ENCODE data around the gene ANKRD29.

ANKRD29 gene

DNA sequence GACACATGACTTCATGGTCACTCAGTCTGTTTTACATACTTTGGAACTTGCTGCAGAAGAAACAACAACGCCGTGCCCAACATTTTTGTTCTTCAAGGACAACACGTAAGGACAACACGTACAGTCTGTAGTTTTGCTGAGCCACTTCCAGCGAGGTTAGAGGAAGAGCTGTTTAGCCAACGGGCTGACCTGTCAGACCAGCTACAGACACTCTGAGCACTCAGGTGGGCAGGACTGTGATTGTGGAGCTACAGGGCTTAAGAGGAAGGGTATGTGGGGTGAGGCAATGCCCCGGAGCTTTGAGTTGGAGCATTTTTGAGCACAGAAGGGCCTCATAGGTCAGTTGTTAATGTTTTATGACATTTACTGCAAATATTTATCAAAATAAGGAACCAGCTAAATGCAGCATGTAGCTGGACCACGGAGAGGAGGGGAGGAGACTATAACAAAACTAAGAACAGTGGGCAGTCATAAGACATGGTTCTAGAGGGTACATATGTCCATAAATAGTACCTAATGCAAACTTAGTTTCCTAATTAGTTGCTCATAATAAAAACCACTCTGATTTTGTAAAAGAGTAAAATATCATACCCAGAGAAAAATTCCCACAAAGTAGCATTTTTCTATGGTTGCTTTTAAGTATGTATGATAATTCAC lies 50.1 kb downstream of the ANKRD29 start:
- DNase-seq = no peak

GRCh38 chr18:23609390-23610023 lies 53.2 kb downstream of the ANKRD29 start:
- DNase-seq = no peak

DNA sequence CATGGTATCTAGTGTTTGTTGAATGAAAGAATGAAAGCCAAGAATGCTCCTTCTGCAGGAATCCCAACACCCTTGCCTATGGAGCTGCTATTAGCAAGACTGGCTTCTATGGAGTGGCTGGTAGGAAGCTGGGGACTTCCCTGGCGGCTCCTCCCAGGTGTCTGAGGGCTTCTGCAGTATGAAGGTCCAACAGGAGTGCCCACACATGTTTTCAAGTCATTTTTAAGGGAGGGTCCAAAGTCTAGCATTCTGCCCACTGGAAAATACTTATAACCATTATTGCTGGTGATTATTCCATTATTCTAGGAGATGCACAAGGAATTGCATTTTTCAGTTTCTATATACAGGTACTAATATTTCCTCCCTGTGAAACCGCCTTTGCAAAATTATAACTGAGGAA lies 54.5 kb downstream of the ANKRD29 start:
- no peak for DNase-seq

DNA sequence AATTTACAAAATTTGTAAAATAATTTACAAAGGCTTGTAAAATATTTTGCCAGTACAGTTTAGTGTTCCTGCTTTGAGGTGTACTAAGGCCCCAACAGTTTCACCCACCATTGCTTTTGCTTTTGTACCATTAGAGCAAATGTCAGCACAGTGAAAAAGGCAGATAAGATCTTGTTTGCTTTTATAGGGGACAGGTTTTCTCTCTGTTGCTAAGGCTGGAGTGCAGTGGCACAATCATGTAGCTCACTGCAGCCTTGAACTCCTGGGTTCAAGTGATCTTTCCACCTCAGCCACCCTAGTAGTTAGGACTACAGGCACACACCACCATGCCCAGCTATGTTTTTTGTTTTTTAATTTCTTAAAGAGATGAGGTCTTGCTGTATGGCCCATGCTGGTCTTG lies 56.8 kb downstream of the ANKRD29 start:
- no peak for DNase-seq

- no peak for DNase-seq
Measured at GRCh38 chr18:23599809-23600208, 62.9 kb downstream of the ANKRD29 start.

DNA sequence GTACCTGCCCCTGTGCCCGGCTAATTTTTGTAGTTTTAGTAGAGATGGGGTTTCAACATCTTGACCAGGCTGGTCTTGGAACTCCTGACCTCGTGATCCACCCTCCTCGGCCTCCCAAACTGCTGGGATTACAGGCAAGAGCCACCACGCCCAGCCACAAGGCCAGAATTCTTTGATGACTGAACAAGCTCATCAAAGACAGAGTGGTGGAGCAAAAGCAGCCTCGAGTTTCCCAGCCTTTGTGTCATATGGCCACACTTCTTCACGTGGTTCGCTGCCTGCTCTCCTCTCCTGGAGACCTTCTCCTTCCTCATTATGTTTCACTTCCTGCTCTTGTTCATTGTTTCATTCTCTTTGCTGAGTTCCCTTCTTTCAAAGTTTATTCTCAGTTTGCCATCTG lies 66.5 kb downstream of the ANKRD29 start:
- no peak for DNase-seq

GRCh38 chr18:23595591-23595990 lies 67.1 kb downstream of the ANKRD29 start:
- DNase-seq = no peak

GRCh38 chr18:23593720-23594119 lies 69.0 kb downstream of the ANKRD29 start:
- no peak for DNase-seq

GRCh38 chr18:23592911-23593310 lies 69.8 kb downstream of the ANKRD29 start:
- DNase-seq = no peak

DNA sequence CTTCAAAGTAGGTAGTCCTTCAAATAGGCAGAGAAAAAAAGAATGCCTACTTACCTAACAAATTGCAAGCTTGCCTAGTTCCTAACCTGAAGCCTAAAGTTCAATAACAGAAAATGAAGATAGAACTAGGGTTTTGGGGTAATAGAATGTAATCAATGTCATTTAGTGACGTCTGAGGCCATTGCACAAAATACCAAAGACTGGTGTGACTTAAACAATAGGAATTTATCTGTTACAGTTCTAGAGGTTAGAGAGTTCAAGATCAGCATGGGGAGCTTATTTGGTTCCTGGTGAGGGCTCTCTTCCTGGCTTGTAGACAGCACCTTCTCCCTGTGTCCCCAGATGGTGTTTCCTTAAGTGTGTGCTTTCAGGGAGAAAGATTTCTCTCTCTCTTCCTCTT lies 71.7 kb downstream of the ANKRD29 start:
- no peak for DNase-seq

DNA sequence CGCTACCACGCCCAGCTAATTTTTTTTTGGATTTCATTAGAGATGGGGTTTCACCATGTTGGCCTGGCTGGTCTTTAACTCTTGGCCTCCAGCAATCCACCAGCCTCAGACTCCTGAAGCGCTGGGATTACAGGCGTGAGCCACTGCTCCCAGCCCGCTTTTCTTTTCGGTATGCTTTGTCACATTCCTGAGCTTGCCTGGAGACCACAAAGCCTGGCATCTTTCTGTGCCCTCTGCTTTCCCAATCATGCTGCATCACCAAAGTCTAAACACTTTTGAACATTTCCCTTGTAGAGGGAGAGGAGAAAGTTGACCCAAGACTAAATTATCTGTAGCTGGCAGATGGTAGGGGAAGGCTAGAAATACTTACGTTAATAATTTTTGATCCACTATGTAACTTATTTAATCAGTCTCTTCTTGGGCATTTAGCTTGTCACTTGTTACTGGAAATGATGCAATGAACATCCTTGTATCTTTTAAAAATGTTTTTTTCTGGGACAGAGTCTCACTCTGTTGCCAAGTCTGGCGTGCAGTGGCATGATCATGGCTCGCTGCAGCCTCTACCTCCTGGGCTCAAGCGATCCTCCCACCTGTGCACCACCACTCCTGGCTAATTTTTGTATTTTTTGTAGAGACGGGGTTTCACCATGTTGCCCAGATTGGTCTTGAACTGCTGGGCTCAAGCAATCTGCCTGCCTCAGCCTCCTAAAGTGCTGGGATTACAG lies 73.7 kb downstream of the ANKRD29 start:
- DNase-seq = no peak

GRCh38 chr18:23587220-23587642 lies 75.5 kb downstream of the ANKRD29 start:
- DNase-seq = no peak

DNA sequence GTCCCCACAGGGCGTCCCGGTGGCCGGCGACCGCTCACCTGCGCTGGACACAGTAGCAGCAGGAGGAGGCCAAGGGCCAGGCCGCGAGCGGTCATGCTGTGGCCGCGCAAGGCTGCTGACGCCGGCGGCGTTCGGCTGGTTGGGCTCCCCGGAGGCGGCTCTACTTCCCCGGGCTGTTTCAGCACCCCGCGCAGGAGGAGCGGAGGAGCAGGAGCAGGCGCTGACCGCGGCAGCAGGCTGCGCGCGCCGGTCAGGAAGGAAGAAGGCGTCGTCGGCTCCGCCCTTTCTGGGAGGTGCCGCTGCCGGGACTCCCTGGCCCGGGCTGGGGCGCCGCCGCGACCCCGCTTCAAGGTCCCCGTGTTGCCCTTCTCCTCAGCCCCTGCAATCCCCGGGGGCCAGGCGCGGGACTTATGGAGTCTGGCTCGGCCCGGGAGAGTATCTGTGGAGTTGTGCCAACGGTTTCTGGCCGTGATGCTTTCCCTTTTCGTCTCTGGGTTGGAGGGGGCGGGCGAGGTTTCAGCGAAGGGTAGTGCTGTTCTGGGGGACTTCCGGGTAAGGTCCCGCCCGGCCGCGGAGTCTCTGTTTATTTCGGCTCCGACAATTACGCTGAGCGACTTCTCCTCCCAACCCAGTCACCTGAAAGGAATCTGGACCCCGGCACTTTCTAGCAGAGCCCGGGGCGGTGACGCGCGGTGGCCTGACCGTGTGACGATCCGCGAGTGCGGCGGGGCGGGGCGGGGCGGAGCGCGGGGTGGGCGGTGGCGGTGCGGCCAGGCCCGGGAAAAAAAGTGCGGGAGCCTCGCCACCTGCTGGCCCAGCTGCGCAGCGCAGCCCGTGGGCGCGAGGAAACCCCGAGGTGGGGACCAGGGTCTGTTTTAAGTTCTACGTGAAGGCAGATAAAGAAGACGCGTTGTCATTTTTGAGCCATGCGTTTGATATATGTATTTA lies 76.2 kb downstream of the ANKRD29 start, which contains the start of gene NPC1:
NPC1 (minus strand) TSS at position 258 of the 948 bp plus-strand sequence; CDS start at position 95, 163 bp downstream.
- DNase-seq = peak; percentile 86

DNA sequence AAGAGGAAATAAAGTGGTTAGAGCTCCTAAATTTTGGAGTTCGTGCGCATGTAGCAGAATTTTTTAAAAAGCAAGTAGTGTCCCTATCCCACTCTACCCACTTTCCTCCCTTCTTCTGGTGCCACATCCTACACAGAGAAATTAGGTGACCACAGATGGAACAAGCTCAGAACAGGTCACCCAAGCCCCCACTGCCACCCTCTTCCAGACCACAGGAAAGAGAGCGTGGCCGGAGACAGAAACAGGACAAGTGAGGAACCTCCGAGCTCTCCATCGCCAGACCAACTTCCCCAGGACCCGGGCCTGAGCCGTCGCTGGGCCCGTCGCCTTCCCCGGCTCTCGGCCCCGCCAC lies 76.8 kb downstream of the ANKRD29 start:
- DNase-seq = no peak

DNA sequence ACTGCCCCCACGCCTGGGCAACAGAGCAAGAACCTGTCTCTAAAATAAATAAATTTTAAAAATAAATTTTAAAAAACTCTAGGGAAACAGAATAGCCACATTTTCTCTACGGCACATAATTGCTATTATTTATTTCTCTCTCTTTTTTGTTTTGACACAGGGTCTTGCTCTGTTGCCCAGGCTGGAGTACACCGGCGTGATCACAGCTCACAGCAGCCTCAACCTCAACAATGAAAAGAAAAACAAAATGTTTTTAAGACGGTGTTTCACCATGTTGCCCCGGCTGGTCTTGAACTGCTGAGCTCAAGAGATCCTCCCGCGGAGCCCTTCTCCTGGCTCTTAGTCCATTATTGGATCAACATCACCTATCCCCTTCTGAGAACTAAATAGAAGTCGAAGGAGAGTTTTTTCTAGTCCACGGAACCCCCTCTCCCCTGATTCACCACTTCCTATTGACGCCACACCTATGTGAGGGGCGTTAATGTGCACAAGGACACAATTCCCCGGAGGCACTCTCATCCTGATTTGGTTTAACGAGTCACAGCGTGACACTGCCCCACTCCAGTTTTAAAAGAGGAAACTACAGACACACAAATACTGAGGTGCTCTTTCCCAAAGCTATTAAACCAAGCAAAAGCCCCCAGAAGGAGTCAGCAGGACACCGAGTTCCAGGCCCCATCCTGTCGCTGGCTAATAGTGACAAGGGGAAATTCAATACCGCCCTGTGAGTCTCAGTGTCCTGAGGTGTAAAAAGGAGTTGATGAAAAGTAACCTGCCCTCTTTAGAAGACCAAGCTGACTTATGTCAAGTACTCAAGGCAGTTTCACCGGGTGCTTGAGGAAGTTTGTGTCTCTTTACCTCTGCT lies 77.5 kb downstream of the ANKRD29 start:
- DNase-seq = peak; percentile 26

DNA sequence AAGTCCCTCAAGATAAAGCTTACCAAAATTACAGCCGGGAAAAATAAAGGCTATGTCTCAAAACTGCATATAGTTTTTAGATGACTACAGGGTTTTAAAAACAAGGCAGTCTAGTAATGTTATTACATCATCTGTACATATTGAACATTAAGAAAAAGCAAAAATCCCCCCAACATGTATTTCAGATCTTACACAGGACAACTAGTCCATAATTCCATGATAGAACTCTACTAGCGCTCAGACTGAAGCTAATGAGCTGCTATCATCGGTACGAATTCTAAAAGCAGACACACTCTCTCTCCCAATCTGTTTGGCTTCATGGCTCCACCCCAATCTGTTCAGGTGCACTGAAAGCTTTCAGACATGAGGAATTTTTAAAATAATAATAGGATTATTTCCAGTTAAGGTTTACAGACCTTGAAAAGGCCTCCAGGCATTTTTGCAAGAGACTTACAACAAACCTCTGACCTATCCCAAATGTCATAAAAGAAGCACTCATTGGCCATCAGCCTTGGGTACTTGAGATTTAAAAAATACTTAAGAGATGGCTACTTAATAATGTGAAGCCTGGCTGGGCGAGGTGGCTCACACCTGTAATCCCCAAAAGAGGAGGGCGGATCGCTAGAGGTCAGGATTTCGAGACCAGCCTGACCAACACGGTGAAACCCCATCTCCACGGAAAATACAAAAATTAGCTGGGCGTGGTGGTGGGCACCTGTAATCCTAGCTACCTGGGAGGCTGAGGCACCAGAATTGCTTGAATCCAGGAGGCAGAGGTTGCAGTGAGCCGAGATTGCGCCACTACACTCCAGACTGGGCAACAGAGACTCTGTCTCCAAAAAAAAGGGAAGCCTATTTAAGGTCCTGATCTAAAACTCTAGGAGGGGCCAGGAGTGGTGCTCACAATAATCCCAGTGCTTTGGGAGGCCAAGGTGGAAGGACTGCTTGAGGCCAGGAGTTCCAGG lies 78.4 kb downstream of the ANKRD29 start:
- DNase-seq = no peak

- DNase-seq = no peak
Measured at GRCh38 chr18:23583071-23583865, 79.4 kb downstream of the ANKRD29 start.

DNA sequence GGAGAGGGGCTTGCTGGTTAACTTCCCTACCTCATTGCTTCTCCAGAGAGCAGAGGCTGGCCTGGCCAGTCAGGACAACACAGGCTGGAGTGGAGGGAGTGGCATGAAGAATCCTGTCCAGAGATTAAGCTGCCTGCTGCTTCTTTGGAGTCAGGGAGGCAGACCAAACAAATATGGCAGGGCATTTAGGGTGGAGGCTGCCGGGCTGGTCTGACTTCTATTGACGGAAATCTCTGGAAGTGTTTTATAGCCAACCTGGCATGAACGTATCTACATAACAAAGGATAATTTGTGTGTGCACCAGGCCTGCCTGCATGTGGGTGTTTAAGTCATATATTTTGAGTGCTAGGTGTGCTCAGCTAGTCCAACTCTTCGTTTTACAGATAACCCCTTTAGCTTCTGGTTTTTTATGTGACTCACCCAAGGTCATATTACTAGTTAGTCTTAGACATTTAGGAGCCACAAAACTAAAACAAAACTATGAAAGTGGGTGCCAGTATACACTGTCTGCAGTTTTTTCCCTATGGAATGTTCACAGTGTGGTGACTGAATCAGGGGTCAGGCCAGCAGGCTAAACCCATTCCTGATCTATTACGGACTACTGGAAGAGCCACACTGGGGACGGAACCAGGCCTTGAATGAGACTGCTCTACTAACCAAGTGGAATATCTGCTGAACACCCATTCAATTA lies 81.9 kb downstream of the ANKRD29 start:
- no peak for DNase-seq
